Breast epithelium (tissue), 4 donors: ENCODE data around the gene ABHD11. TPM values are rescaled to one million over a fixed set of nuclear protein-coding genes. Genes with fewer than 3 reads are reported as not detected.
"Not testable (repeated sequence)": the region's sequence is repeated elsewhere in the genome, so short reads cannot be mapped to it uniquely, and the experiment has no call there.

ENCODE experiments used
- DNase-seq, 2 donors: peaks; one replicate each; pipeline ENCODE4 v3.0.0-alpha.2; 2019; ENCODE audit warnings: low spot score in 2 of 2
- H3K27ac ChIP-seq, 2 donors: fragments of 200-600 bp; sonication (generic) in 1 of 2; one replicate each; pipeline ENCODE4 v1.5.1; 2016 to 2019; ENCODE audit warnings: mild to moderate bottlenecking in 1 of 2
- H3K27me3 ChIP-seq, 2 donors: fragments of 200-600 bp; sonication (generic) in 1 of 2; one replicate each; pipeline versions ENCODE4 v1.5.1 to v1.6.0; 2017 to 2019; ENCODE audit warnings: control low read depth in 1 of 2, mild to moderate bottlenecking in 1 of 2
- H3K36me3 ChIP-seq: fragments of 200-600 bp; one replicate; pipeline ENCODE4 v1.5.1; 2019
- H3K4me1 ChIP-seq, 2 donors: fragments of 200-600 bp; sonication (generic); one replicate each; pipeline ENCODE4 v1.5.1; 2016 to 2019; ENCODE audit warnings: control low read depth in 1 of 2
- H3K4me3 ChIP-seq, 3 donors: fragments of 200-600 bp; sonication (generic); 1 replicate in 2 of 3; 2 replicates in 1 of 3; pipeline ENCODE4 v1.5.1; 2016 to 2019; ENCODE audit warnings: mild to moderate bottlenecking in 3 of 3, moderate library complexity in 2 of 3
- H3K9me3 ChIP-seq, 2 donors: fragments of 200-600 bp; sonication (generic) in 1 of 2; one replicate each; pipeline ENCODE4 v1.5.1; 2016 to 2019; ENCODE audit warnings: control low read depth in 1 of 2
- POLR2A ChIP-seq: fragments of 450-650 bp; IDR thresholded peaks from one replicate; pipeline ENCODE4 v1.6.1; 2016; ENCODE audit warnings: antibody characterized with exemption, mild to moderate bottlenecking, moderate library complexity
- POLR2AphosphoS5 ChIP-seq, 3 donors: sonication (generic); formaldehyde crosslinking; IDR thresholded peaks; one replicate each; pipeline ENCODE4 v1.6.1; 2017; ENCODE audit warnings: antibody characterized with exemption in 3 of 3
- intact Hi-C: fragments of 100-400 bp; cut with DNase I; formaldehyde crosslinking; loops from one replicate; pipeline ENCODE4 v1.15.1; 2023; ENCODE audit warnings: low total_unique reads
- total RNA-seq, 3 donors: library from RNA; depleted of rRNA; stranded (reverse); fragments of >200 nt; gene quantifications; one replicate each; pipeline ENCODE4 v1.1.0, GENCODE V29; 2016
- TF ChIP-seq, protein P1 (sequence below), 3 donors: fragments of 450-650 bp; IDR thresholded peaks; one replicate each; pipeline ENCODE4 v1.5.1; 2016 to 2017; ENCODE audit warnings: antibody characterized with exemption in 3 of 3, mild to moderate bottlenecking in 3 of 3, moderate library complexity in 3 of 3

Gene ABHD11
- total RNA-seq, 3 donors from 2014 or later, result 10.9 to 57.8 (median 36.4) TPM

DNA sequence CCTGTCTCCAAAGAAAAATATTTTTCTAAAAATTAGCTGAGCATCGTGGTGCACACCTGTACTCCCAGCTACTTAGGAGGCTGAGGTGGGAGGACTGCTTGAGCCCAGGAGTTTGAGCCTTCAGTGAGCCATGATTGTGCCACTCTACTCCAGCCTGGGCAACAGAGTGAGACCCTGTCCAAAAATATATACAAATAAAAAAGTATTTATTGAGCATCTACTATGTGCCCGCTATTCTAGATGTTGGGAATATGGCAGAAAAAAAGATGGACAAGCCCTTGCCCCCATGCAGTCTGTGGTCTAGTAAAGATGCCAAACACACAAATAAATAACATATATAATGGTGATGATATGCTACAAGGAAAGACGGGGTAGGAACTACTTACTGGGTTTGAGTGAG, 14.8 kb downstream of the ABHD11 start:
- H3K36me3 ChIP-seq, result no peaks in the 10 kb centered on the region
- intact Hi-C loops, result loop anchor here (10.0 kb wide), 1 partner anchor 119 kb away; no protein-coding TSS in a partner anchor
- no peaks in the 10 kb centered on the region for H3K27me3 ChIP-seq

GRCh38 chr7:73722785-73723184, 15.8 kb downstream of the ABHD11 start:
- H3K9me3 ChIP-seq, result no peaks in the 10 kb centered on the region
- peaks cover 4 to 7% of the 10 kb centered on the region in 2 donors for H3K4me1 ChIP-seq
- no peak overlapping the region for H3K4me3 ChIP-seq
- intact Hi-C loops, result loop anchor here (10.0 kb wide), 1 partner anchor 118 kb away; no protein-coding TSS in a partner anchor
- H3K27me3 ChIP-seq, result no peaks in the 10 kb centered on the region
- H3K36me3 ChIP-seq, result no peaks in the 10 kb centered on the region
- no peak overlapping the region for H3K27ac ChIP-seq
- TF ChIP-seq, protein P1, sequence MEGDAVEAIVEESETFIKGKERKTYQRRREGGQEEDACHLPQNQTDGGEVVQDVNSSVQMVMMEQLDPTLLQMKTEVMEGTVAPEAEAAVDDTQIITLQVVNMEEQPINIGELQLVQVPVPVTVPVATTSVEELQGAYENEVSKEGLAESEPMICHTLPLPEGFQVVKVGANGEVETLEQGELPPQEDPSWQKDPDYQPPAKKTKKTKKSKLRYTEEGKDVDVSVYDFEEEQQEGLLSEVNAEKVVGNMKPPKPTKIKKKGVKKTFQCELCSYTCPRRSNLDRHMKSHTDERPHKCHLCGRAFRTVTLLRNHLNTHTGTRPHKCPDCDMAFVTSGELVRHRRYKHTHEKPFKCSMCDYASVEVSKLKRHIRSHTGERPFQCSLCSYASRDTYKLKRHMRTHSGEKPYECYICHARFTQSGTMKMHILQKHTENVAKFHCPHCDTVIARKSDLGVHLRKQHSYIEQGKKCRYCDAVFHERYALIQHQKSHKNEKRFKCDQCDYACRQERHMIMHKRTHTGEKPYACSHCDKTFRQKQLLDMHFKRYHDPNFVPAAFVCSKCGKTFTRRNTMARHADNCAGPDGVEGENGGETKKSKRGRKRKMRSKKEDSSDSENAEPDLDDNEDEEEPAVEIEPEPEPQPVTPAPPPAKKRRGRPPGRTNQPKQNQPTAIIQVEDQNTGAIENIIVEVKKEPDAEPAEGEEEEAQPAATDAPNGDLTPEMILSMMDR (IDR thresholded peaks at IDR 0.05), result no peak
- no peak for TF ChIP-seq POLR2AphosphoS5 (IDR thresholded peaks at IDR 0.05)
- no peak for TF ChIP-seq POLR2A
- DNase-seq, result no peak

More for the DNA sequence above, 14.8 kb downstream of the ABHD11 start:
- Histone ChIP-seq H3K4me3 (no peak overlapping the region), H3K4me1 (peaks cover 0 to 2% of the 10 kb centered on the region in 2 donors), H3K27ac (no peak overlapping the region), H3K9me3 (no peaks in the 10 kb centered on the region)
- DNase-seq, result no peak
- TF ChIP-seq POLR2AphosphoS5 (IDR thresholded peaks at IDR 0.05) (no peak), POLR2A (no peak)
- TF ChIP-seq, protein P1 (IDR thresholded peaks at IDR 0.05), result no peak

GRCh38 chr7:73722182-73722581, 16.4 kb downstream of the ABHD11 start:
- not testable (repeated sequence) for H3K4me1 ChIP-seq, H3K27ac ChIP-seq, H3K36me3 ChIP-seq, DNase-seq, H3K9me3 ChIP-seq, H3K27me3 ChIP-seq, H3K4me3 ChIP-seq
- intact Hi-C loops, result loop anchor here (10.0 kb wide), 1 partner anchor 117 kb away; no protein-coding TSS in a partner anchor

GRCh38 chr7:73721377-73721817, 17.2 kb downstream of the ABHD11 start:
- peak; percentile 84 to 85 for DNase-seq
- TF ChIP-seq POLR2A (no peak), POLR2AphosphoS5 (IDR thresholded peaks at IDR 0.05) (peak in 1 of 3 donors; percentile 22)
- intact Hi-C loops, result loop anchor here (10.0 kb wide), 1 partner anchor 117 kb away; no protein-coding TSS in a partner anchor

DNA sequence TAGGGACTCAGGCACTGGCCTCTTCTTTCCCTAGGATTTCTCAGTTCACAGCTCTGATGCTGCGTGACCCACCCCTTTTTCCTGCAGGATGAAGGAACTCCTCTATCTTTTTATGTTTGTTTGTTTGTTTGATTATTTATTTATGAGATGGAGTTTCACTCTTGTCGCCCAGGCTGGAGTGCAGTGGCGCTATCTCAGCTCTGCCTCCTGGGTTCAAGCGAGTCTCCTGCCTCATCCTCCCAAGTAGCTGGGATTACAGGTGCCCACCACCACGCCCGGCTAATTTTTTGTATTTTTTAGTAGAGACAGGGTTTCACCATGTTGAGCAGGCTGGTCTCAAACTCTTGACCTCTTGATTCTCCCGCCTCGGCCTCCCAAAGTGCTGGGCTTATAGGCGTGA, 18.2 kb downstream of the ABHD11 start:
- not testable (repeated sequence) for DNase-seq, H3K9me3 ChIP-seq, H3K36me3 ChIP-seq, H3K27me3 ChIP-seq, H3K4me3 ChIP-seq, H3K27ac ChIP-seq, H3K4me1 ChIP-seq
- intact Hi-C loops, result loop anchor here (10.0 kb wide), 1 partner anchor 116 kb away; no protein-coding TSS in a partner anchor

More at GRCh38 chr7:73721377-73721817, 17.2 kb downstream of the ABHD11 start:
- Histone ChIP-seq H3K9me3 (no peaks in the 10 kb centered on the region), H3K27me3 (no peaks in the 10 kb centered on the region), H3K4me1 (peaks cover 4 to 7% of the 10 kb centered on the region in 2 donors), H3K27ac (peak overlapping the region; percentile 10 to 61), H3K36me3 (no peaks in the 10 kb centered on the region), H3K4me3 (no peak overlapping the region)

DNA sequence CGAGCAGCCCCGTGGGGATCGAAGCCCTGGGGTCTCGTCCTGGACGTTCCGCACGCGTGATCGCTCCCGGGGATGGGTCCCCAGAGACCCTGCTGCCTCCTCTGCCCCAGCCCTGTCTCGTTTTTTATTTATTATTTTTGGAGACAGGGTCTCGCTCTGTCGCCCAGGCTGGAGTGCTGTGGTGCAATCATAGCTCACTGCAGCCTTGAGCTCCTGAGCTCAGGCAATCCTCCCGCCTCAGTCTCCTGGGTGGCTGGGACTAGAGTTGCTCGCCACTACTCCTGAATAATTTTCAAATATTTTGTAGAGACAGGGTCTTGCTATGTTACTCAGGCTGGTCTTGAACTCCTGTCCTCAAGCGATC, 18.8 kb downstream of the ABHD11 start:
- peaks cover 4 to 7% of the 10 kb centered on the region in 2 donors for H3K4me1 ChIP-seq
- H3K4me3 ChIP-seq, result peak overlapping the region; percentile 66 to 91 (median 83)

More for the DNA sequence above, 18.8 kb downstream of the ABHD11 start:
- no peak for DNase-seq
- TF ChIP-seq POLR2AphosphoS5 (IDR thresholded peaks at IDR 0.05), result no peak
- TF ChIP-seq, protein P1 (IDR thresholded peaks at IDR 0.05), result no peak
- TF ChIP-seq POLR2A, result no peak
- no peaks in the 10 kb centered on the region for H3K36me3 ChIP-seq
- no peak overlapping the region for H3K27ac ChIP-seq
- H3K27me3 ChIP-seq, result no peaks in the 10 kb centered on the region
- intact Hi-C loops, result loop anchor here (10.0 kb wide), 1 partner anchor 115 kb away; no protein-coding TSS in a partner anchor
- H3K9me3 ChIP-seq, result no peaks in the 10 kb centered on the region
